Measurements from ENCODE around the gene PARP16.
"Not testable (repeated sequence)": the region's sequence is repeated elsewhere in the genome, so short reads cannot be mapped to it uniquely, and the experiment has no call there.

PARP16 gene

GRCh38 chr15:65275728-65276126 lies 11.0 kb downstream of the PARP16 start:
- no peak for DNase-seq (ENCODE audit: low read depth)

GRCh38 chr15:65275104-65275727 lies 11.5 kb downstream of the PARP16 start:
- no peak for DNase-seq (ENCODE audit: low read depth)

- DNase-seq (ENCODE audit: low read depth): not testable (repeated sequence)
Measured at GRCh38 chr15:65270811-65271545, 15.7 kb downstream of the PARP16 start.

GRCh38 chr15:65268411-65268810 lies 18.3 kb downstream of the PARP16 start:
- no peak for DNase-seq (ENCODE audit: low read depth)

- DNase-seq (ENCODE audit: low read depth): no peak
Measured at GRCh38 chr15:65266469-65266868, 20.2 kb downstream of the PARP16 start.

GRCh38 chr15:65264863-65265430 lies 21.7 kb downstream of the PARP16 start:
- no peak for DNase-seq (ENCODE audit: low read depth)

GRCh38 chr15:65263313-65263712 lies 23.4 kb downstream of the PARP16 start:
- DNase-seq (ENCODE audit: low read depth): no peak

- DNase-seq (ENCODE audit: low read depth): no peak
Measured at GRCh38 chr15:65260968-65261367, 25.7 kb downstream of the PARP16 start.

- no peak for DNase-seq (ENCODE audit: low read depth)
Measured at GRCh38 chr15:65259367-65259797, 27.3 kb downstream of the PARP16 start.

GRCh38 chr15:65258375-65259262 lies 28.1 kb downstream of the PARP16 start:
- DNase-seq (ENCODE audit: low read depth): no peak

GRCh38 chr15:65255486-65256140 lies 31.1 kb downstream of the PARP16 start:
- no peak for DNase-seq (ENCODE audit: low read depth)

GRCh38 chr15:65254758-65255157 lies 31.9 kb downstream of the PARP16 start:
- DNase-seq (ENCODE audit: low read depth): no peak

- DNase-seq (ENCODE audit: low read depth): no peak
Measured at GRCh38 chr15:65254356-65254755, 32.3 kb downstream of the PARP16 start.

GRCh38 chr15:65249641-65250040 lies 37.0 kb downstream of the PARP16 start:
- DNase-seq (ENCODE audit: low read depth): peak; percentile 68

- no peak for DNase-seq (ENCODE audit: low read depth)
Measured at GRCh38 chr15:65248511-65249255, 38.0 kb downstream of the PARP16 start.

- no peak for DNase-seq (ENCODE audit: low read depth)
Measured at GRCh38 chr15:65246939-65247338, 39.7 kb downstream of the PARP16 start.

GRCh38 chr15:65246026-65246714 lies 40.5 kb downstream of the PARP16 start:
- DNase-seq (ENCODE audit: low read depth): no peak

- no peak for DNase-seq (ENCODE audit: low read depth)
Measured at GRCh38 chr15:65245096-65245856, 41.4 kb downstream of the PARP16 start.

- no peak for DNase-seq (ENCODE audit: low read depth)
Measured at GRCh38 chr15:65244638-65245037, 42.0 kb downstream of the PARP16 start.

GRCh38 chr15:65236443-65236842 lies 50.2 kb downstream of the PARP16 start:
- not testable (repeated sequence) for DNase-seq (ENCODE audit: low read depth)

All from activated T-cell treated with anti-CD3 and anti-CD28 coated beads for 48 hours (primary cell).